GM12891 (cell line): Measurements from ENCODE around the gene FGF14.

Experiments
- PAX5 ChIP-seq: IDR thresholded peaks from 2 replicates; pipeline ENCODE4 v1.6.1; 2011; ENCODE audit warnings: low read length, moderate library complexity, mild to moderate bottlenecking; ENCODE audit not compliant: insufficient read depth, severe bottlenecking
- POLR2A ChIP-seq: IDR thresholded peaks from 2 replicates; pipeline ENCODE4 v1.6.1; 2011; ENCODE audit warnings: low read depth, low read length, control low read depth

GRCh38 chr13:102323505-102323904 lies 78.3 kb downstream of the FGF14 start:
- TF ChIP-seq POLR2A: no peak
- TF ChIP-seq PAX5: no peak
